GM13976 (cell line): Measurements from ENCODE around the gene ADGRF1.

Source experiments
- DNase-seq: peaks from one replicate; pipeline ENCODE4 v3.0.0; 2012; ENCODE audit warnings: low spot score
- CTCF ChIP-seq: IDR thresholded peaks from 2 replicates; pipeline ENCODE4 v1.5.1; 2012; ENCODE audit warnings: borderline replicate concordance, mild to moderate bottlenecking; ENCODE audit not compliant: insufficient read depth; ENCODE audit errors: extremely low read depth, missing control alignments, control extremely low read depth
- in situ Hi-C: fragments of 300-500 bp; cut with MboI; formaldehyde crosslinking; loops from one replicate; pipeline ENCODE4 v1.12.0; 2022; ENCODE audit warnings: low sequenced_read_pairs, mixed read lengths, inconsistent platforms; ENCODE audit not compliant: unreplicated experiment

The ADGRF1 gene

DNA sequence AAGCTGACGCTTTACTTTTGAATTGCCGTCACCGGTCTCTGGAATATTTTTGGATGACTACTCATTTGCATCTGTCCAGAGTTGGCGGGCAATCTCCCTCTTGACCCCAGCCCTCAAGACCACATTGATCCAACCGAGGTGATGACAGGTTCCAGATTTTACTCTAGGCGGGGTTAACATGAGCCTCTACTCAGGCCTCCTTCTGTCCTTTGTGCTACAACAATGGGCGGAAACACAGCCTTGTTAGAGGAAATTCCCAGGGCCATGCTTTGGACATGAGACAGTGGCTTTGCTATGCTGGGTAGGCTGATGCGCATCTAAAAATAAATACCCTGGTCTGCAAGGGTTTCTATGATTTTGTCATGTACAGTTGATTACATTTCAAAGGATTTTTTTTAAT, 93.4 kb downstream of the ADGRF1 start:
- in situ Hi-C loops, result no loop called here
- DNase-seq, result no peak
- no peak for TF ChIP-seq CTCF
